GM12878 (cell line): Measurements from ENCODE around the gene PRM3. TPM values are rescaled to one million over a fixed set of nuclear protein-coding genes. Genes with fewer than 3 reads are reported as not detected.

ENCODE experiments used
- ATAC-seq: fragments of 200-7000 bp; cut with Tn5 transposase; 3 replicates; pipeline ENCODE4 v1.9.1; 2020; ENCODE audit warnings: mild to moderate bottlenecking, moderate library complexity
- BruUV-seq: library from RNA; stranded (reverse); fragments of 400-500 nt; replicated peaks from 2 replicates; lab custom pipeline; 2021; lab: Mats Ljungman, UMichigan
- CTCF ChIA-PET: fragments of 300-600 bp; sonication (Branson Sonifier 250); formaldehyde crosslinking; extraction: SDS; loops from one replicate; lab custom pipeline; 2021; ENCODE audit warnings: inconsistent platforms; lab: Yijun Ruan, JAX
- POLR2A ChIA-PET: fragments of 350-600 bp; formaldehyde crosslinking; extraction: SDS; loops from one replicate; lab custom pipeline; 2021; ENCODE audit warnings: inconsistent platforms; lab: Charles Lee
- RAD21 ChIA-PET: fragments of 300-600 bp; sonication (Branson Sonifier 250); formaldehyde crosslinking; loops from one replicate; lab custom pipeline; 2023; ENCODE audit warnings: antibody characterized with exemption; ENCODE audit not compliant: unreplicated experiment; lab: Charles Lee
- SMC1A ChIA-PET: fragments of 300-600 bp; sonication (Branson Sonifier 250); formaldehyde crosslinking; loops from one replicate; lab custom pipeline; 2023; ENCODE audit not compliant: unreplicated experiment, uncharacterized antibody; lab: Charles Lee
- DNase-seq: peaks from one replicate; pipeline ENCODE4 v3.0.0-alpha.2; 2011; ENCODE audit warnings: low read depth, low spot score
- FAIRE-seq: peaks from 3 replicates; lab custom pipeline; 2011; peaks lifted over from hg19 to GRCh38; lab: Jason Lieb, UNC
- H2AFZ ChIP-seq: 2 replicates; pipeline ENCODE4 v1.6.0; 2011; ENCODE audit warnings: low read depth, low read length, control low read depth; ENCODE audit not compliant: control insufficient read depth
- H3K27ac ChIP-seq: 2 replicates; pipeline ENCODE4 v1.5.1; 2011; ENCODE audit warnings: control low read depth; ENCODE audit not compliant: control insufficient read depth, insufficient read depth
- H3K27me3 ChIP-seq, 2 experiments: replicated peaks in 1 of 2; 2 replicates each; pipeline versions ENCODE4 v1.6.0 to v1.6.1; 2011; ENCODE audit warnings: low read length in 1 of 2; ENCODE audit not compliant: control insufficient read depth in 2 of 2, insufficient read depth in 2 of 2
- H3K36me3 ChIP-seq, 2 experiments: 2 replicates each; pipeline ENCODE4 v1.5.1; 2011; ENCODE audit warnings: low read length in 1 of 2; ENCODE audit not compliant: control insufficient read depth in 2 of 2, insufficient read depth in 2 of 2
- H3K4me1 ChIP-seq: 2 replicates; pipeline ENCODE4 v1.6.1; 2011; ENCODE audit warnings: mild to moderate bottlenecking, low read length, moderate library complexity, mixed read lengths; ENCODE audit not compliant: control insufficient read depth, insufficient read depth
- H3K4me2 ChIP-seq: 2 replicates; pipeline ENCODE4 v1.6.0; 2011; ENCODE audit warnings: control low read depth; ENCODE audit not compliant: control insufficient read depth, insufficient read depth
- H3K4me3 ChIP-seq: fragments of 200-600 bp; sonication (generic); 2 replicates; pipeline ENCODE4 v1.5.1; 2016
- H3K79me2 ChIP-seq: 2 replicates; pipeline ENCODE4 v1.6.0; 2011; ENCODE audit warnings: low read length; ENCODE audit not compliant: control insufficient read depth, insufficient read depth
- H3K9ac ChIP-seq: 2 replicates; pipeline ENCODE4 v1.8.0; 2011; ENCODE audit warnings: low read length, control low read depth, mixed read lengths; ENCODE audit not compliant: control insufficient read depth, insufficient read depth
- H3K9me3 ChIP-seq: replicated peaks from 3 replicates; pipeline ENCODE4 v1.5.1; 2011; ENCODE audit warnings: mild to moderate bottlenecking, low read length; ENCODE audit not compliant: control insufficient read depth, insufficient read depth
- H4K20me1 ChIP-seq: 2 replicates; pipeline ENCODE4 v1.6.0; 2011; ENCODE audit not compliant: control insufficient read depth, insufficient read depth
- BMI1 ChIP-seq: fragments of 450-650 bp; IDR thresholded peaks from 2 replicates; pipeline ENCODE4 v1.6.1; 2016; ENCODE audit warnings: mild to moderate bottlenecking, moderate library complexity, borderline replicate concordance
- MYC ChIP-seq: IDR thresholded peaks from 2 replicates; pipeline ENCODE4 v1.6.1; 2011; ENCODE audit warnings: mild to moderate bottlenecking, low read length, moderate library complexity, inconsistent platforms; ENCODE audit not compliant: insufficient read depth, insufficient replicate concordance, insufficient read length, severe bottlenecking
- PKNOX1 ChIP-seq: fragments of 450-650 bp; IDR thresholded peaks from 2 replicates; pipeline ENCODE4 v1.6.1; 2016; ENCODE audit warnings: mild to moderate bottlenecking
- ZBTB33 ChIP-seq: fragments of 450-650 bp; IDR thresholded peaks from 2 replicates; pipeline ENCODE4 v1.6.1; 2017; ENCODE audit warnings: mild to moderate bottlenecking
- WGBS: methylation state at CpG from one replicate; pipeline ENCODE4 v1.1.6; 2016; ENCODE audit warnings: low lambda C conversion rate; ENCODE audit not compliant: insufficient replicate concordance, insufficient coverage; ENCODE audit errors: missing lambda C conversion rate; 5-methylcytosine and 5-hydroxymethylcytosine counted together
- in situ Hi-C: fragments of 300-500 bp; cut with MboI; formaldehyde crosslinking; loops from 9 replicates; pipeline ENCODE4 v1.14.3; 2018; ENCODE audit warnings: mixed read lengths
- intact Hi-C: fragments of 100-400 bp; cut with micrococcal nuclease; formaldehyde crosslinking; loops from one replicate; pipeline ENCODE4 v1.14.2; 2022; ENCODE audit not compliant: unreplicated experiment
- polyA plus RNA-seq, 11 experiments: library from polyadenylated mRNA; depleted of rRNA in 4 of 11; unstranded in 6 of 11; stranded (reverse) in 5 of 11; fragments of >200 nt; fragmentation: Nextera tagmentation in 4 of 11; fragmentation: Illumina TruSeq in 1 of 11; extraction: Ambion mirVana in 4 of 11; extraction: Trizol in 1 of 11; gene quantifications; 1 replicate in 1 of 11; 2 replicates in 10 of 11; pipeline versions ENCODE4 v1.2.1 to v1.2.3, GENCODE V29; 2011 to 2016; ENCODE audit warnings: inconsistent platforms in 2 of 11, missing spikeins in 2 of 11, low read depth in 1 of 11
- total RNA-seq, 4 experiments: library from RNA; depleted of rRNA in 3 of 4; stranded (reverse); fragments of >200 nt in 3 of 4; fragmentation: Illumina TruSeq in 1 of 4; extraction: Trizol in 1 of 4; gene quantifications; 2 replicates each; pipeline versions ENCODE4 v1.2.1 to v1.2.3, GENCODE V29; 2013 to 2021

PRM3 gene
- total and polyA plus RNA-seq, 10 of the 15 experiments (the other 5 are each of a cell fraction or from before 2014, with no cell fraction given), result not detected

GRCh38 chr16:11308493-11309283 lies 35.3 kb upstream of the PRM3 start (continued):
- TF ChIP-seq ZBTB33, result no peak
- no peak for TF ChIP-seq MYC
- TF ChIP-seq, all 136 proteins: peak for 44

GRCh38 chr16:11307639-11308492 lies 34.4 kb upstream of the PRM3 start:
- Histone ChIP-seq H3K27ac (peak overlapping the region; percentile 53), H3K4me2 (no peak overlapping the region; the same call in 1 of the 2 replicates), H3K27me3 (no peaks in the 10 kb centered on the region), H3K79me2 (no peaks in the 10 kb centered on the region), H3K4me1 (peaks cover 65% of the 10 kb centered on the region), H3K9me3 (peaks cover 2% of the 10 kb centered on the region; the same call in 2 of the 3 replicates), H2AFZ (no peak overlapping the region), H3K9ac (no peak overlapping the region), H3K4me3 (no peak overlapping the region), H4K20me1 (no peaks in the 10 kb centered on the region), H3K36me3 (no peaks in the 10 kb centered on the region)
- RAD21 ChIA-PET, result interaction anchor here (1.1 to 8.5 kb wide), 7 partner anchors 10 to 102 kb away, joined by 3 to 206 read pairs (median 89); partner anchors contain the start of gene SOCS1
- intact Hi-C loops, result no loop called here
- DNase-seq (no peak), FAIRE-seq (no peak), ATAC-seq (no peak)
- SMC1A ChIA-PET, result interaction anchor here (1.1 to 7.4 kb wide), 8 partner anchors 9 to 342 kb away, joined by 3 to 194 read pairs (median 4); partner anchors contain the start of gene SOCS1
- CTCF ChIA-PET, result interaction anchor here (1.0 to 6.9 kb wide), 7 partner anchors 10 to 359 kb away, joined by 3 to 70 read pairs (median 6); partner anchors contain the start of gene SOCS1
- BruUV-seq, result no TSS peak
- TF ChIP-seq BMI1 (no peak), PKNOX1 (peak; percentile 36; the same call in 1 of the 2 replicates)
- in situ Hi-C loops, result loop anchor here (5.0 to 10.0 kb wide), 2 partner anchors 341 to 1003 kb away; no protein-coding TSS in a partner anchor
- POLR2A ChIA-PET, result interaction anchor here (0.8 to 5.4 kb wide), 4 partner anchors 10 to 52 kb away, joined by 5 to 85 read pairs (median 10); partner anchors contain the start of gene SOCS1
- 93% methylated on average over 20 of the region's 21 CpGs for WGBS
